Common myeloid progenitor, CD34-positive (primary cell): Measurements from ENCODE around the gene CEBPG.

Experiments used
- CTCF ChIA-PET: fragments of 350-600 bp; sonication (Branson Sonifier 250); formaldehyde crosslinking; loops from one replicate; lab custom pipeline; 2021; ENCODE audit warnings: antibody characterized with exemption; lab: Charles Lee
- POLR2A ChIA-PET: fragments of 350-600 bp; sonication (Branson Sonifier 250); formaldehyde crosslinking; loops from one replicate; lab custom pipeline; 2021; ENCODE audit warnings: antibody characterized with exemption; lab: Charles Lee
- DNase-seq, 3 donors: peaks; one replicate each; pipeline versions ENCODE4 v3.0.0 to v3.0.0-alpha.2; 2013
- H3K27ac ChIP-seq, 2 experiments: 1 replicate in 1 of 2; 2 replicates in 1 of 2; pipeline ENCODE4 v1.7.0; 2013; ENCODE audit warnings: inconsistent platforms in 2 of 2, low read length in 2 of 2, mild to moderate bottlenecking in 2 of 2, low read depth in 1 of 2, moderate library complexity in 1 of 2; ENCODE audit not compliant: severe bottlenecking in 2 of 2, insufficient read depth in 1 of 2, poor library complexity in 1 of 2
- H3K27me3 ChIP-seq, 5 experiments: replicated peaks in 2 of 5; 1 replicate in 3 of 5; 2 replicates in 2 of 5; pipeline versions ENCODE4 v1.6.1 to v1.7.0; 2013; ENCODE audit warnings: low read length in 4 of 5, mild to moderate bottlenecking in 2 of 5, moderate library complexity in 2 of 5, inconsistent platforms in 1 of 5; ENCODE audit not compliant: insufficient read depth in 5 of 5, control insufficient read depth in 4 of 5
- H3K36me3 ChIP-seq, 4 experiments: 1 replicate in 2 of 4; 2 replicates in 2 of 4; pipeline versions ENCODE4 v1.6.1 to v1.7.0; 2013; ENCODE audit warnings: low read length in 3 of 4, control low read depth in 1 of 4, mild to moderate bottlenecking in 1 of 4; ENCODE audit not compliant: control insufficient read depth in 4 of 4, insufficient read depth in 4 of 4
- H3K4me1 ChIP-seq, 4 experiments: 1 replicate in 3 of 4; 2 replicates in 1 of 4; pipeline versions ENCODE4 v1.6.1 to v1.7.1; 2013; ENCODE audit warnings: low read length in 3 of 4, mild to moderate bottlenecking in 3 of 4, control low read depth in 1 of 4, inconsistent platforms in 1 of 4, moderate library complexity in 1 of 4; ENCODE audit not compliant: control insufficient read depth in 4 of 4, insufficient read depth in 4 of 4; ENCODE audit errors: control extremely low read depth in 1 of 4
- H3K4me3 ChIP-seq, 7 experiments: 1 replicate in 4 of 7; 2 replicates in 3 of 7; pipeline versions ENCODE4 v1.5.1 to v1.7.0; 2013; ENCODE audit warnings: mild to moderate bottlenecking in 7 of 7, low read length in 6 of 7, moderate library complexity in 6 of 7, inconsistent platforms in 2 of 7, low read depth in 2 of 7, control low read depth in 1 of 7; ENCODE audit not compliant: insufficient read depth in 4 of 7, control insufficient read depth in 1 of 7; ENCODE audit errors: extremely low read depth in 1 of 7
- H3K9me3 ChIP-seq, 5 experiments: 1 replicate in 4 of 5; 2 replicates in 1 of 5; pipeline versions ENCODE4 v1.6.1 to v1.7.1; 2013; ENCODE audit warnings: low read length in 4 of 5, mild to moderate bottlenecking in 2 of 5, inconsistent platforms in 1 of 5, low read depth in 1 of 5, moderate library complexity in 1 of 5; ENCODE audit not compliant: control insufficient read depth in 4 of 5, insufficient read depth in 2 of 5; ENCODE audit errors: control extremely low read depth in 1 of 5
- whole genome bisulfite sequencing: methylation state at CpG from one replicate; pipeline ENCODE4 v1.1.5; 2013; ENCODE audit not compliant: insufficient coverage; 5-methylcytosine and 5-hydroxymethylcytosine counted together

The CEBPG gene

DNA sequence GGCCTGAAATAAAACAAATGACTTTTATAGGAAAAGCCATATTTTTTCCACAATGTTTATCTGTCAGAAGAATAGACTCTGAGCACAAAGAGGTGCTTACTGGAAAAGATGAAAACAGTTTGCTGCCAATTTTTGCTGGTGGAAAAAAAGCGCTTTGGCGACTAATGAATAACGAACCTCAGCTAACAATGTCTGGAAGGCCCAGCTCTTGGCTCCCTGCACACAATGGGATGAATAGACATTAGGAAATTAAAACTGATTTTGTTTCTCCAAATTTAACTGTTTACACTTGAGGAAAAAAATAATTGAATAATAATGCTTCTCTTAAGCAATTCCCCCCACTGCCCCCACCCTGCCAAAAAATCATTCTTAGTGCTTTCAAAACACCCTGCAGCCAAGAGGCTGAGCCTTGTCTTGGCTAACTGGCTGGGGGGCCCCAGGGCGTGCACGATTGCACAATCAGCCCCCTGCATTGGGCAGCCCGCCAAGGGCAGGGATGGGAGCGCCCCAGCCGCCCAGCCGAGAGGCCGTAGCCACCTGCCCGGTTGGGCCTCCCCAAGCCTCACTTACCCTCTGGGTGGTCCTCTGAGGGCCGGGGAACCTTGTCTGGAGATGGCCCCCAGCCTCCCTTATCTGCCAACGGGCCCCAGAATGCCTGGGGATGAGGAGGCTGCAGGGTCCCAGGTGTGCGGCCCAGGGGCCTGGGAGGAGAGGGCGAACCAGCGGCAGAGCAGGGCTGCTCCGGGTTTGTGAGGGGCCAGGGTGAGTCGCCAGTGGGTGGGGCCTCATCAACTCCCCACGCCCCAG is 16.8 kb downstream of the CEBPG start:
- Histone ChIP-seq H3K9me3 (no peaks in the 10 kb centered on the region), H3K36me3 (peaks cover 0 to 22% (median 7%) of the 10 kb centered on the region in 4 experiments), H3K4me1 (peaks cover 0 to 20% (median 3%) of the 10 kb centered on the region in 4 experiments), H3K27me3 (no peaks in the 10 kb centered on the region), H3K4me3 (no peak overlapping the region), H3K27ac (no peak overlapping the region)
- ChIA-PET CTCF (interaction anchor here (1.0 to 1.5 kb wide), 3 partner anchors 16 to 246 kb away, joined by 3 to 4 read pairs (median 3); no protein-coding TSS in a partner anchor), POLR2A (no interaction called here)
- DNase-seq: no peak
- 91% methylated on average over 18 of the region's 19 CpGs for WGBS

DNA sequence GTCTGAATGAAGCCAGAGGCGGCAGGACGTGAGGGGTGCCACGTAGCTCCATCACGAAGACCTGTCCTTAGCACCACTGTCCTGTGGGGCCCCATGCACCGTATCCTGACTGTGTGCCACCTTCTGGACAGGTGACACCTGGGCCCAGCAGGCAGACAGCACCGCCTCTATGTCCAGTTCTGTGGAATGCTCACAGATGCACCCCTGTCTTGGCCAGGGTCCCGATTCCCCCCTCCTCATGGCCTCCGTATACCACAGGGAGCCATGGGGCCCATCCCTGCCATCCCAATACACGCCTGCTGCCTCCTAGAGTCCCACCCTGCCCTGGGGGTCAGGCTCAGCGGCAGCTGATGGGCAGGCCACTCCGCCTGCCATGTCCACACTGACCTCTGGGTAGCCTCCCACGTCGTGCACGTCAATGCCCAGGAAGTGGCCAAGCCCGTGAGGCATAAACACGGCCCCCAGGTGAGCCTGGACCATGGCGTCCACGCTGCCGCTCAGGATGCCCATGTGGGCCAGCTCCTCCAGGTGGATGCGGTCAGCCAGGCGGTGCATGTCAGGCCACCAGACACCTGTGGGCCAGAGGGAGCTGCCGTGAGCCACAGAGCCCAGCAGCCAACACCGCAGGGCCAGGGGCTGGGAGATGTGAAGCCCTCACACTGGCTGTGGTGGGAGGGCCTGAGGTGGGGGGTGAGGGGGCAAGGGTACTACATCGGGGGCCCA is 17.6 kb downstream of the CEBPG start:
- H3K27me3 ChIP-seq: no peaks in the 10 kb centered on the region
- ChIA-PET CTCF (interaction anchor here (1.2 to 1.5 kb wide), 3 partner anchors 13 to 247 kb away, joined by 3 to 5 read pairs (median 4); no protein-coding TSS in a partner anchor), POLR2A (no interaction called here)
- H3K4me1 ChIP-seq: peaks cover 0 to 20% (median 3%) of the 10 kb centered on the region in 4 experiments
- no peaks in the 10 kb centered on the region for H3K9me3 ChIP-seq
- H3K4me3 ChIP-seq: no peak overlapping the region
- no peak for DNase-seq
- no peak overlapping the region for H3K27ac ChIP-seq
- H3K36me3 ChIP-seq: peaks cover 0 to 18% (median 6%) of the 10 kb centered on the region in 4 experiments
- WGBS: 99% methylated on average over 21 of the region's 24 CpGs

DNA sequence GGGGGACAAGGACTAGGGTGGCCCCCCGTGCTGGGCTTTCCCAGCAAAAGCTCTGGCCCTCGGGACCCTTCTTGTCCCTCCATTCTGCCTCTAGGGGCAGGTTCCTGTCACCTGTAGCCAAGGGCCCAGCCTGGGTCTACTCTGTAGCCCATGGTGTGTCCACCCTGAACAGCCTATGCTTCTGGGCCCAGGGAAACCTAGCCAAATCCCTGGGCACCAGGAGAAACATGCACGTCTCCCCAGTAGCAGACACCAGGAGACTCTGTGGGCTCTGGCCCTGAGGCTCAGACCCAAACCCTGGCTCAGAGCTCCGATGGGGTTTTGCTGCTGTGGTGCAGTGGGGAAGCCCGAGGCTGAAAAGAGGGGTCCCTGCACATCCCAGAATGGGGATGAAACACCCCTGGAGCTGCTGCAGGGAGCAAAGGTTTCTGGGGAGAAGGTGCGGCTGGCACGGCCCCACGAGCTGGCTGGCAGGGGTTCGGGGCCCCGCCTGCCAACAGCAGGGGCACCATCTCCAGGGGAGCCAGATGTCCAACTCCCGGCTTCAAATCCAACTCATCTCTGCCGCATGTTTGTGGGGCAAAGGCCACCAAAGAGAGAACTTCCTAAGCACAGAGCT is 18.2 kb downstream of the CEBPG start:
- no peaks in the 10 kb centered on the region for H3K27me3 ChIP-seq
- H3K36me3 ChIP-seq: peaks cover 0 to 12% (median 6%) of the 10 kb centered on the region in 4 experiments
- DNase-seq: no peak
- H3K27ac ChIP-seq: no peak overlapping the region
- H3K9me3 ChIP-seq: no peaks in the 10 kb centered on the region
- peaks cover 0 to 20% (median 3%) of the 10 kb centered on the region in 4 experiments for H3K4me1 ChIP-seq
- H3K4me3 ChIP-seq: no peak overlapping the region
- WGBS: over 99% methylated on average over 12 of the region's 12 CpGs
- ChIA-PET POLR2A (no interaction called here), CTCF (interaction anchor here (0.8 to 1.5 kb wide), 6 partner anchors 8 to 247 kb away, joined by 3 to 5 read pairs (median 4); no protein-coding TSS in a partner anchor)

DNA sequence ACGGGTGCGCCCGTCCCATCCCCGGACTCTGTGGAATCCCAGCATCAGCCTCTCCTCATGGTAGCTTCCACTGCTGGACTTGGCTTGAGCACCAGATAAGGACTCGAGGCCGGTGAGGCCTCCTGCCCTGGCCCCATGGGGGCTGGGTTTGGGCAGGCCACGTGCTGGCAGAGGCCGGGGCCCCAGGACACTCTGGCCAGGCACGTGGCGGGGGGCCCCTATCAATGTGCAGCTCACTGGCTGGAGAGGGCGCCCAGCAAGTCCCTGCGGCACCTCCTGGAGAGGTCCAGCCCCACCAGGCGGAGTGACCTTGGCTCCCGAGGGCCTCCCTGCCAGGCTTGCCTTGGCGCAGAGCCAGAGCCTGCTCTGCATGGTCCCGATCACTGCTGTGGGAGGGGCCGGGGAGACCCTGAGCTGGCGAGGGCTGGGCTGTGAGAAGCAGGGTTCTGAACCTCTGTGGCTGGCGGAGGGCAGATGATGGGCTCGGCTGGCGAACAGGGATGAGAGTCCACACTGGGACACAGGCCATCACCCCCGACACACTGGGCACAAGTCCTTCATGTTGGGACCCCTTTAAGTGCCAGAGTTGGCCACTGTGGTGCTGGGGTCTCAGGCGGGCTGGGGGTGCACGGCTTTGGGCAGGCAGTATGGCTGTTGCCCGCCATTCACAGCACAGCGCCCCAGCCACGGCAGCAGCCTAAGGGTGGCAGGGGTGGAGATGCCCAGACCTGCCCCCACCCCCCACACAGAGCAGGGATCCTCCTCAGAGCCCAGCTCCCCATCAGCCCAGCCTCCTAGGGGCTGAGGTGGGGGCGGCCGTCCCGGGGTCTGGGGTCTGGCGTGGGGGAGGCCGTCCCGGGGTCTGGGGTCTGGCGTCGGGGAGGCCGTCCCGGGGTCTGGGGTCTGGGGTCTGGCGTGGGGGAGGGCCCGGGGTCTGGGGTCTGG is 19.1 kb downstream of the CEBPG start:
- Histone ChIP-seq H3K27me3 (no peaks in the 10 kb centered on the region), H3K36me3 (peaks cover 0 to 4% (median 1%) of the 10 kb centered on the region in 4 experiments), H3K27ac (no peak overlapping the region), H3K9me3 (no peaks in the 10 kb centered on the region), H3K4me3 (no peak overlapping the region), H3K4me1 (peaks cover 0 to 20% (median 3%) of the 10 kb centered on the region in 4 experiments)
- ChIA-PET POLR2A (no interaction called here), CTCF (interaction anchor here (0.8 to 1.5 kb wide), 5 partner anchors 9 to 156 kb away, joined by 3 to 5 read pairs (median 4); no protein-coding TSS in a partner anchor)
- WGBS: 95% methylated on average over 28 of the region's 39 CpGs
- DNase-seq: no peak

DNA sequence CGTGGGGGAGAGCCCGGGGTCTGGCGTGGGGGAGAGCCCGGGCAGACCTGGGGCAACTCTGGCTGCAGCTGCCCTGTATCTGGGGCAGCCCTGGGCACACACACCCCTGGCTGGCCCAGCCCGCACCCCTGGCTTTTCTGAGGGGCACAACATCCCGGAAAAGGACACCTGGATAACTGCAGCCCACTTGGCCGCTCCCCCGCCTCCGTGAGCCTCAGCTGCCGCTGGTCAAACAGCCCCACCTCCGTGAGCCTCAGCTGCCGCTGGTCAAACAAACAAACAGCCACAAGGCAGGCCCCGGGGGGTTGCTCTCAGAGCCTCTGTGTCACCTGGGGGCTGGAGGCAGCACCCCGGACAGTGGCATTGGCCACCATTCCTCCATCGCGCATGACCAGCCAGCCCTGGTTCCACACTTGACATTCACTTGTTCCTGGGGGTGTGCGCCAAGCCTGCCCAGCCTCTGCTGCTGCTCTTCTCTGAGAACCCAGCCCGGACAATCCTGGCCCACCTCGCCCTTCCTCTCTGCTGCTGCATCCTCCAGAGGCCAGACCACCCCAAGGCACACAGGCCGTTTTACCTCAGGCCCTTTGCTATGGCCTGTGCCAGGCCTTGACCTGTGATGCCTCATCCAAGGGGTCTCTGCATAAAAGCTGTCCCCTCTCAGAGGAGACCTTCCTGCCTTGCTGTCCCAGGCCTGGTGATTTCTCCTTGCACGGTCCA is 19.9 kb downstream of the CEBPG start:
- POLR2A ChIA-PET: no interaction called here
- CTCF ChIA-PET: interaction anchor here (1.5 kb wide), 1 partner anchor 157 kb away, joined by 4 read pairs; no protein-coding TSS in a partner anchor
- Histone ChIP-seq H3K27me3 (no peaks in the 10 kb centered on the region), H3K36me3 (peaks cover 0 to 4% (median 0%) of the 10 kb centered on the region in 4 experiments), H3K4me3 (no peak overlapping the region), H3K27ac (no peak overlapping the region), H3K9me3 (no peaks in the 10 kb centered on the region), H3K4me1 (peaks cover 0 to 20% (median 3%) of the 10 kb centered on the region in 4 experiments)
- no peak for DNase-seq
- 97% methylated on average over 20 of the region's 21 CpGs for WGBS
